Posterior vena cava (tissue), 2 donors: Measurements from ENCODE around the gene PRAC1. TPM values are rescaled to one million over a fixed set of nuclear protein-coding genes. Genes with fewer than 3 reads are reported as not detected.

Experiments used
- microRNA-seq, 2 donors: library from miRNA; unstranded; fragments of <30 nt; microRNA quantifications; one replicate each; pipeline ENCODE4 v1.2.0, GENCODE V29; 2020 to 2021; ENCODE audit warnings: borderline microRNAs expressed in 2 of 2
- total RNA-seq, 2 donors: library from RNA; stranded (reverse); fragmentation: NEBNext Ultra II Directional; extraction: Animal tissue kit (Norgen Biotek cat#: 25700); gene quantifications; one replicate each; pipeline ENCODE4 v1.2.1, GENCODE V29; 2021
- donor health status: DM: yes; HTN: yes; CAD: no.
- donor health status: DM: yes; HTN: yes; CAD: no.

Gene PRAC1
- total RNA-seq, 2 donors from 2014 or later: not detected

Small RNAs within 50 kb of the gene (microRNA-seq; reads per million reads assigned to microRNA genes)
- gene MIR3185: 0 reads per million in 2 donors

Other genes with a start within 250 kb of the PRAC1 start
- gene HOXB1, start 191.5 kb downstream of the PRAC1 start, total RNA-seq: not detected
- gene HOXB2, start 177.4 kb downstream of the PRAC1 start, total RNA-seq: 10 to 100 TPM; 18.9 to 22.3 TPM
- 1 to 10 TPM; 5.0 to 6.9 TPM for gene HOXB4, start 144.2 kb downstream of the PRAC1 start, total RNA-seq
- gene HOXB3, start 132.3 kb downstream of the PRAC1 start, total RNA-seq: 10 to 100 TPM; 16.0 to 23.6 TPM
- gene HOXB5, start 128.7 kb downstream of the PRAC1 start, total RNA-seq: 1 to 10 TPM; 1.1 to 2.8 TPM
- 1 to 10 TPM; 3.9 to 6.7 TPM for gene HOXB6, start 117.5 kb downstream of the PRAC1 start, total RNA-seq
- 10 to 100 TPM in 1 of 2 donors, 1 to 10 TPM in 1; 8.0 to 11.1 TPM for gene HOXB7, start 111.5 kb downstream of the PRAC1 start, total RNA-seq
- under 1 TPM; 0.19 to 0.93 TPM for gene HOXB8, start 107.2 kb downstream of the PRAC1 start, total RNA-seq
- under 1 TPM in 1 of 2 donors, not detected in 1; 0.24 TPM for gene HOXB9, start 96.2 kb downstream of the PRAC1 start, total RNA-seq
- not detected for gene PRAC2, start 667 bp upstream of the PRAC1 start, total RNA-seq
- not detected for gene HOXB13, start 6.2 kb upstream of the PRAC1 start, total RNA-seq
- gene TTLL6, start 94.7 kb upstream of the PRAC1 start, total RNA-seq: under 1 TPM in 1 of 2 donors, not detected in 1; 0.46 TPM
- gene CALCOCO2, start 108.5 kb upstream of the PRAC1 start, total RNA-seq: 100 to 1,000 TPM; 146 to 181 TPM
- 10 to 100 TPM; 53.5 to 60.9 TPM for gene ATP5MC1, start 170.3 kb upstream of the PRAC1 start, total RNA-seq
- gene UBE2Z, start 185.9 kb upstream of the PRAC1 start, total RNA-seq: 10 to 100 TPM; 53.3 to 60.2 TPM
- gene SNF8, start 222.3 kb upstream of the PRAC1 start, total RNA-seq: 10 to 100 TPM; 71.3 to 80.3 TPM
- not detected for gene GIP, start 246.1 kb upstream of the PRAC1 start, total RNA-seq